Spinal cord (tissue), 10 donors: ENCODE data around the gene CAPN11. TPM values are rescaled to one million over a fixed set of nuclear protein-coding genes. Genes with fewer than 3 reads are reported as not detected.
A peak's percentile ranks its signal among the peaks of the same experiment; 100 is the strongest.

Experiments
- DNase-seq, 6 donors: peaks; one replicate each; pipeline versions ENCODE4 v3.0.0 to v3.0.0-alpha.2; 2013 to 2015; ENCODE audit warnings: low spot score in 6 of 6, low read depth in 4 of 6
- H3K27ac ChIP-seq: one replicate; pipeline ENCODE4 v1.5.1; 2013; ENCODE audit warnings: low read depth, low read length, control low read depth
- H3K27me3 ChIP-seq: one replicate; pipeline ENCODE4 v1.6.1; 2013; ENCODE audit warnings: low read length; ENCODE audit not compliant: control insufficient read depth, insufficient read depth
- H3K36me3 ChIP-seq: one replicate; pipeline ENCODE4 v1.6.1; 2013; ENCODE audit warnings: low read length; ENCODE audit not compliant: control insufficient read depth, insufficient read depth
- H3K4me1 ChIP-seq: one replicate; pipeline ENCODE4 v1.6.1; 2013; ENCODE audit warnings: low read length; ENCODE audit not compliant: control insufficient read depth, insufficient read depth
- H3K4me3 ChIP-seq: one replicate; pipeline ENCODE4 v1.5.1; 2013; ENCODE audit warnings: low read depth, low read length, control low read depth
- H3K9me3 ChIP-seq: one replicate; pipeline ENCODE4 v1.6.1; 2013; ENCODE audit warnings: low read length; ENCODE audit not compliant: control insufficient read depth, insufficient read depth
- WGBS: methylation state at CpG from one replicate; pipeline ENCODE4 v1.1.5; 2013; ENCODE audit warnings: missing lambda C conversion rate; ENCODE audit not compliant: insufficient coverage; 5-methylcytosine and 5-hydroxymethylcytosine counted together
- polyA plus RNA-seq, 2 donors: library from polyadenylated mRNA; unstranded; fragments of 120-200 nt; gene quantifications; one replicate each; pipeline ENCODE4 v1.2.1, GENCODE V29; 2013; ENCODE audit not compliant: insufficient read length in 2 of 2
- total RNA-seq, 2 donors: library from RNA; depleted of rRNA in 1 of 2; stranded (reverse); fragments of 120-200 nt in 1 of 2; fragments of >200 nt in 1 of 2; gene quantifications; one replicate each; pipeline versions ENCODE4 v1.2.3 to v1.2.4, GENCODE V29; 2013 to 2014
- donor health status: healthy.

CAPN11 gene
- total and polyA plus RNA-seq, 4 donors: 0.17 to 0.20 (median 0.17) TPM; not detected in 1

- Histone ChIP-seq H3K27me3 (peaks cover 3% of the 10 kb centered on the region), H3K27ac (no peak overlapping the region), H3K9me3 (no peaks in the 10 kb centered on the region), H3K4me1 (peaks cover 9% of the 10 kb centered on the region), H3K4me3 (no peak overlapping the region), H3K36me3 (no peaks in the 10 kb centered on the region)
- DNase-seq: no peak
- WGBS: 88% methylated on average over 9 of the region's 9 CpGs
These were observed 10.5 kb downstream of the CAPN11 start for GRCh38 chr6:44169154-44169553.

GRCh38 chr6:44169886-44170570, 11.4 kb downstream of the CAPN11 start:
- Histone ChIP-seq H3K36me3 (no peaks in the 10 kb centered on the region), H3K4me3 (no peak overlapping the region), H3K27me3 (peaks cover 3% of the 10 kb centered on the region), H3K27ac (no peak overlapping the region), H3K4me1 (peaks cover 9% of the 10 kb centered on the region), H3K9me3 (no peaks in the 10 kb centered on the region)
- WGBS: 80% methylated on average over 4 of the region's 10 CpGs
- no peak for DNase-seq

GRCh38 chr6:44171899-44172546, 13.4 kb downstream of the CAPN11 start:
- DNase-seq: no peak
- Histone ChIP-seq H3K27me3 (peaks cover 3% of the 10 kb centered on the region), H3K9me3 (no peaks in the 10 kb centered on the region), H3K4me1 (peaks cover 9% of the 10 kb centered on the region), H3K4me3 (no peak overlapping the region), H3K27ac (no peak overlapping the region), H3K36me3 (no peaks in the 10 kb centered on the region)
- 100% methylated on average over 5 of the region's 12 CpGs for WGBS

- Histone ChIP-seq H3K4me3 (no peak overlapping the region), H3K9me3 (no peaks in the 10 kb centered on the region), H3K27me3 (peaks cover 3% of the 10 kb centered on the region), H3K4me1 (peaks cover 9% of the 10 kb centered on the region), H3K36me3 (no peaks in the 10 kb centered on the region), H3K27ac (no peak overlapping the region)
- WGBS: 29% methylated on average over 12 of the region's 15 CpGs
- DNase-seq: peak; percentile 38 to 88 (median 55)
These were observed 14.3 kb downstream of the CAPN11 start for GRCh38 chr6:44172731-44173500.

- no peaks in the 10 kb centered on the region for H3K36me3 ChIP-seq
- H3K27ac ChIP-seq: no peak overlapping the region
- no peaks in the 10 kb centered on the region for H3K27me3 ChIP-seq
- 96% methylated on average over 4 of the region's 15 CpGs for WGBS
- H3K4me1 ChIP-seq: peaks cover 9% of the 10 kb centered on the region
- no peaks in the 10 kb centered on the region for H3K9me3 ChIP-seq
- no peak for DNase-seq
- no peak overlapping the region for H3K4me3 ChIP-seq
These were observed 17.6 kb downstream of the CAPN11 start for GRCh38 chr6:44176130-44176761.

- H3K27me3 ChIP-seq: no peaks in the 10 kb centered on the region
- DNase-seq: no peak
- H3K9me3 ChIP-seq: no peaks in the 10 kb centered on the region
- peaks cover 9% of the 10 kb centered on the region for H3K4me1 ChIP-seq
- no peak overlapping the region for H3K4me3 ChIP-seq
- H3K36me3 ChIP-seq: no peaks in the 10 kb centered on the region
- H3K27ac ChIP-seq: no peak overlapping the region
- 75% methylated on average over 22 of the region's 24 CpGs for WGBS
These were observed 18.3 kb downstream of the CAPN11 start for GRCh38 chr6:44176762-44177509.

- Histone ChIP-seq H3K27me3 (no peaks in the 10 kb centered on the region), H3K36me3 (no peaks in the 10 kb centered on the region), H3K4me3 (no peak overlapping the region), H3K9me3 (no peaks in the 10 kb centered on the region), H3K4me1 (peaks cover 5% of the 10 kb centered on the region), H3K27ac (no peak overlapping the region)
- WGBS: 76% methylated on average over 12 of the region's 13 CpGs
- DNase-seq: no peak
These were observed 19.2 kb downstream of the CAPN11 start for GRCh38 chr6:44177691-44178423.

- Histone ChIP-seq H3K9me3 (no peaks in the 10 kb centered on the region), H3K4me3 (no peak overlapping the region), H3K36me3 (no peaks in the 10 kb centered on the region), H3K27ac (no peak overlapping the region), H3K27me3 (no peaks in the 10 kb centered on the region), H3K4me1 (no peaks in the 10 kb centered on the region)
- WGBS: 92% methylated on average over 7 of the region's 9 CpGs
- no peak for DNase-seq
These were observed 19.9 kb downstream of the CAPN11 start for GRCh38 chr6:44178424-44179071.
